GM23338 (cell line): ENCODE data around the gene BCL2. TPM values are rescaled to one million over a fixed set of nuclear protein-coding genes. Genes with fewer than 3 reads are reported as not detected.

Source experiments
- ATAC-seq: fragments of 200-7000 bp; cut with Tn5 transposase; 3 replicates; pipeline ENCODE4 v1.9.1; 2020
- DNase-seq: peaks from one replicate; pipeline ENCODE4 v3.0.0-alpha.2; 2015; ENCODE audit warnings: low spot score
- H2AFZ ChIP-seq: fragments of 200-600 bp; sonication (generic); 2 replicates; pipeline ENCODE4 v1.8.0; 2016; ENCODE audit warnings: antibody characterized with exemption, mild to moderate bottlenecking, moderate library complexity
- H3F3A ChIP-seq: fragments of 200-600 bp; sonication (generic); replicated peaks from 2 replicates; pipeline ENCODE4 v1.8.0; 2017; ENCODE audit warnings: antibody characterized with exemption, mixed run types, low read depth
- H3K27ac ChIP-seq: fragments of 200-600 bp; sonication (generic); 2 replicates; pipeline ENCODE4 v1.6.1; 2016; ENCODE audit warnings: low read depth
- H3K27me3 ChIP-seq: fragments of 200-600 bp; sonication (generic); 2 replicates; pipeline ENCODE4 v1.8.0; 2016; ENCODE audit warnings: mild to moderate bottlenecking, mixed run types, moderate library complexity; ENCODE audit not compliant: insufficient read depth
- H3K36me3 ChIP-seq: fragments of 200-600 bp; sonication (generic); 2 replicates; pipeline ENCODE4 v1.8.0; 2016; ENCODE audit warnings: mild to moderate bottlenecking; ENCODE audit not compliant: insufficient read depth
- H3K4me1 ChIP-seq: fragments of 200-600 bp; sonication (generic); 2 replicates; pipeline ENCODE4 v1.8.0; 2016; ENCODE audit warnings: mild to moderate bottlenecking, moderate library complexity; ENCODE audit not compliant: insufficient read depth
- H3K4me2 ChIP-seq: fragments of 200-600 bp; sonication (generic); 2 replicates; pipeline ENCODE4 v1.7.1; 2017; ENCODE audit warnings: mixed run types
- H3K4me3 ChIP-seq: fragments of 200-600 bp; sonication (generic); 2 replicates; pipeline ENCODE4 v1.6.1; 2016; ENCODE audit warnings: mixed run types
- H3K79me2 ChIP-seq: fragments of 200-600 bp; sonication (generic); replicated peaks from 2 replicates; pipeline ENCODE4 v1.8.0; 2017; ENCODE audit warnings: mild to moderate bottlenecking; ENCODE audit not compliant: insufficient read depth
- H3K9me2 ChIP-seq: fragments of 200-600 bp; sonication (generic); 2 replicates; pipeline ENCODE4 v1.8.0; 2017; ENCODE audit not compliant: insufficient read depth
- H4K20me1 ChIP-seq: fragments of 200-600 bp; sonication (generic); replicated peaks from 2 replicates; pipeline ENCODE4 v1.8.0; 2017; ENCODE audit warnings: mild to moderate bottlenecking; ENCODE audit not compliant: insufficient read depth
- H3K27ac Mint-ChIP-seq: 2 replicates; pipeline ENCODE4 v1.8.0; 2020; ENCODE audit warnings: inconsistent platforms, mild to moderate bottlenecking, moderate library complexity, mixed read lengths
- H3K27me3 Mint-ChIP-seq: 3 replicates; pipeline ENCODE4 v1.8.0; 2022; ENCODE audit warnings: low read depth, mild to moderate bottlenecking, moderate library complexity, mixed read lengths, inconsistent platforms; ENCODE audit not compliant: insufficient read depth, poor library complexity
- H3K36me3 Mint-ChIP-seq: 3 replicates; pipeline ENCODE4 v1.8.0; 2021; ENCODE audit warnings: low read depth, mild to moderate bottlenecking, inconsistent platforms, moderate library complexity, mixed read lengths
- H3K4me1 Mint-ChIP-seq: 3 replicates; pipeline ENCODE4 v1.8.0; 2020; ENCODE audit warnings: mild to moderate bottlenecking, inconsistent platforms, mixed read lengths
- H3K4me3 Mint-ChIP-seq: 3 replicates; pipeline ENCODE4 v1.8.0; 2021; ENCODE audit warnings: moderate library complexity, mild to moderate bottlenecking, inconsistent platforms, mixed read lengths
- H3K9me3 Mint-ChIP-seq: 3 replicates; pipeline ENCODE4 v1.8.0; 2020; ENCODE audit warnings: moderate library complexity, mild to moderate bottlenecking, inconsistent platforms, mixed read lengths
- CREB1 ChIP-seq: fragments of 250-450 bp; sonication (Bioruptor Pico); IDR thresholded peaks from 2 replicates; pipeline ENCODE4 v1.5.0; 2020; ENCODE audit warnings: low read depth, mild to moderate bottlenecking, moderate library complexity
- CTCF ChIP-seq, 2 experiments: fragments of 200-600 bp in 1 of 2; sonication (generic) in 1 of 2; conservative IDR thresholded peaks; 2 replicates each; pipeline versions ENCODE4 v1.5.1 to v1.6.1; 2016 to 2017; ENCODE audit warnings: antibody characterized with exemption in 2 of 2, low read depth in 2 of 2, mild to moderate bottlenecking in 2 of 2, moderate library complexity in 1 of 2
- EZH2 ChIP-seq: fragments of 200-600 bp; sonication (generic); IDR thresholded peaks from one replicate; pipeline ENCODE4 v1.8.0; 2017; ENCODE audit warnings: antibody characterized with exemption, mild to moderate bottlenecking, low read depth; ENCODE audit not compliant: unreplicated experiment
- EZH2phosphoT487 ChIP-seq: fragments of 200-600 bp; sonication (generic); IDR thresholded peaks from one replicate; pipeline ENCODE4 v1.8.1; 2018; ENCODE audit warnings: antibody characterized with exemption; ENCODE audit not compliant: unreplicated experiment
- JUNB ChIP-seq: IDR thresholded peaks from one replicate; pipeline ENCODE4 v1.6.1; 2016; ENCODE audit warnings: antibody characterized with exemption; ENCODE audit not compliant: unreplicated experiment
- NANOG ChIP-seq: IDR thresholded peaks from 2 replicates; pipeline ENCODE4 v1.6.1; 2016; ENCODE audit warnings: antibody characterized with exemption, borderline replicate concordance
- POLR2AphosphoS5 ChIP-seq: IDR thresholded peaks from 2 replicates; pipeline ENCODE4 v1.6.1; 2016; ENCODE audit warnings: antibody characterized with exemption, low read depth
- STAT1 ChIP-seq: IDR thresholded peaks from one replicate; pipeline ENCODE4 v1.6.1; 2016; ENCODE audit warnings: antibody characterized with exemption; ENCODE audit not compliant: unreplicated experiment
- ZNF114 ChIP-seq: fragments of 250-450 bp; sonication (Bioruptor Pico); IDR thresholded peaks from 2 replicates; pipeline ENCODE4 v1.5.0; 2020; ENCODE audit warnings: mild to moderate bottlenecking, moderate library complexity
- polyA plus RNA-seq: library from polyadenylated mRNA; unstranded; fragments of >200 nt; fragmentation: Nextera tagmentation; extraction: Ambion mirVana; gene quantifications from 2 replicates; pipeline ENCODE4 v1.2.1, GENCODE V29; 2016
- total RNA-seq: library from RNA; depleted of rRNA; stranded (reverse); fragments of >200 nt; shearing (Covaris generic); gene quantifications from 2 replicates; pipeline ENCODE4 v1.2.3, GENCODE V29; 2014
- TF ChIP-seq, protein P1 (sequence below): fragments of 250-450 bp; sonication (Bioruptor Pico); IDR thresholded peaks from 2 replicates; pipeline ENCODE4 v1.5.0; 2020; ENCODE audit warnings: mild to moderate bottlenecking, moderate library complexity
- TF ChIP-seq, protein P2 (sequence below): IDR thresholded peaks from 2 replicates; pipeline ENCODE4 v1.6.1; 2016; ENCODE audit warnings: antibody characterized with exemption

BCL2 gene
- total and polyA plus RNA-seq, 2 experiments from 2014 or later = 1.2 to 4.0 TPM

DNA sequence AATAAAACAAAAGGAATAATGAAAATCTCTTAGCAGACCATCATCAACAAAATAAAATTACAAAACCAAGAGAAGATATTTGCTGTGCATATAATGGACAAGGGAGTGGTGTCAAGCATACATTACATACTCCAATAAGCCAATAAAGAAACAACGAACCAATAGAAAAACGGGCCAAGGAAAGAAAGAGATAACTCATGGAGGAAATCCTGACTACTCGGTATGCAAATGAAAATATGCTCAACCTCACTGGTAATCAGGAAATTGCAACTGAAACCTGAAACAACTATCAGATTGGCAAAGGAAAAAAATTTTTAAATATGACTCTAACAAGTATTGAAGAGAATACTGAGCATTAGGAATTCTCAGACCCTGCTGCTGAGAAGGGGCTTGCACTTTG is 84.7 kb downstream of the BCL2 start (continued):
- no peak for TF ChIP-seq CTCF (conservative IDR thresholded peaks at IDR 0.05; ENCODE audit: low read depth in 2 of 2)
- no peak for TF ChIP-seq EZH2phosphoT487

DNA sequence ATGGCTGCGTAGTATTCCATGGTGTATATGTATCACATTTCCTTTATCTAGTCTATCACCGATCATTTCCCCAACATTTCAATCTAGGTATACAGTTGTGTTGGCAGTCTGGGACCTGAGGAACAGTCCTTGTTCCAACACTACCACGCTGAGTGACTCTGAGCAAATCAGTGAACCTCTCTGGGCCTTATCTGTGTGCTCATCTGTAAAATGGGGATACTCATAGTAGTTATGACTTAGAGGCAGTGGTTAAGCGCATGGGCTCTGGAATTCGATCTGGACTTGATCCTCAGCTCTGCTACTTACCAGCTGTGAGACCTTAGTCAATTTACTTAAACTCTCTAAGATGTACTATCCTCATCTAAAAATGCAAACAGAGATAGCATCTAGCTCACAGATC is 85.1 kb downstream of the BCL2 start:
- Mint-ChIP-seq H3K4me3 (no peak overlapping the region), H3K27ac (no peak overlapping the region), H3K9me3 (no peaks in the 10 kb centered on the region), H3K36me3 (no peaks in the 10 kb centered on the region), H3K27me3 (peaks cover 2% of the 10 kb centered on the region), H3K4me1 (peaks cover 27% of the 10 kb centered on the region)
- ATAC-seq = no peak
- Histone ChIP-seq H3K36me3 (no peaks in the 10 kb centered on the region), H3K4me2 (no peak overlapping the region), H3K9me2 (no peaks in the 10 kb centered on the region), H3K4me1 (peaks cover 23% of the 10 kb centered on the region), H4K20me1 (no peaks in the 10 kb centered on the region), H2AFZ (no peak overlapping the region), H3K79me2 (no peaks in the 10 kb centered on the region), H3K27ac (no peak overlapping the region), H3F3A (no peaks in the 10 kb centered on the region), H3K27me3 (no peaks in the 10 kb centered on the region), H3K4me3 (no peak overlapping the region)
- no peak for DNase-seq
- TF ChIP-seq, protein P1, sequence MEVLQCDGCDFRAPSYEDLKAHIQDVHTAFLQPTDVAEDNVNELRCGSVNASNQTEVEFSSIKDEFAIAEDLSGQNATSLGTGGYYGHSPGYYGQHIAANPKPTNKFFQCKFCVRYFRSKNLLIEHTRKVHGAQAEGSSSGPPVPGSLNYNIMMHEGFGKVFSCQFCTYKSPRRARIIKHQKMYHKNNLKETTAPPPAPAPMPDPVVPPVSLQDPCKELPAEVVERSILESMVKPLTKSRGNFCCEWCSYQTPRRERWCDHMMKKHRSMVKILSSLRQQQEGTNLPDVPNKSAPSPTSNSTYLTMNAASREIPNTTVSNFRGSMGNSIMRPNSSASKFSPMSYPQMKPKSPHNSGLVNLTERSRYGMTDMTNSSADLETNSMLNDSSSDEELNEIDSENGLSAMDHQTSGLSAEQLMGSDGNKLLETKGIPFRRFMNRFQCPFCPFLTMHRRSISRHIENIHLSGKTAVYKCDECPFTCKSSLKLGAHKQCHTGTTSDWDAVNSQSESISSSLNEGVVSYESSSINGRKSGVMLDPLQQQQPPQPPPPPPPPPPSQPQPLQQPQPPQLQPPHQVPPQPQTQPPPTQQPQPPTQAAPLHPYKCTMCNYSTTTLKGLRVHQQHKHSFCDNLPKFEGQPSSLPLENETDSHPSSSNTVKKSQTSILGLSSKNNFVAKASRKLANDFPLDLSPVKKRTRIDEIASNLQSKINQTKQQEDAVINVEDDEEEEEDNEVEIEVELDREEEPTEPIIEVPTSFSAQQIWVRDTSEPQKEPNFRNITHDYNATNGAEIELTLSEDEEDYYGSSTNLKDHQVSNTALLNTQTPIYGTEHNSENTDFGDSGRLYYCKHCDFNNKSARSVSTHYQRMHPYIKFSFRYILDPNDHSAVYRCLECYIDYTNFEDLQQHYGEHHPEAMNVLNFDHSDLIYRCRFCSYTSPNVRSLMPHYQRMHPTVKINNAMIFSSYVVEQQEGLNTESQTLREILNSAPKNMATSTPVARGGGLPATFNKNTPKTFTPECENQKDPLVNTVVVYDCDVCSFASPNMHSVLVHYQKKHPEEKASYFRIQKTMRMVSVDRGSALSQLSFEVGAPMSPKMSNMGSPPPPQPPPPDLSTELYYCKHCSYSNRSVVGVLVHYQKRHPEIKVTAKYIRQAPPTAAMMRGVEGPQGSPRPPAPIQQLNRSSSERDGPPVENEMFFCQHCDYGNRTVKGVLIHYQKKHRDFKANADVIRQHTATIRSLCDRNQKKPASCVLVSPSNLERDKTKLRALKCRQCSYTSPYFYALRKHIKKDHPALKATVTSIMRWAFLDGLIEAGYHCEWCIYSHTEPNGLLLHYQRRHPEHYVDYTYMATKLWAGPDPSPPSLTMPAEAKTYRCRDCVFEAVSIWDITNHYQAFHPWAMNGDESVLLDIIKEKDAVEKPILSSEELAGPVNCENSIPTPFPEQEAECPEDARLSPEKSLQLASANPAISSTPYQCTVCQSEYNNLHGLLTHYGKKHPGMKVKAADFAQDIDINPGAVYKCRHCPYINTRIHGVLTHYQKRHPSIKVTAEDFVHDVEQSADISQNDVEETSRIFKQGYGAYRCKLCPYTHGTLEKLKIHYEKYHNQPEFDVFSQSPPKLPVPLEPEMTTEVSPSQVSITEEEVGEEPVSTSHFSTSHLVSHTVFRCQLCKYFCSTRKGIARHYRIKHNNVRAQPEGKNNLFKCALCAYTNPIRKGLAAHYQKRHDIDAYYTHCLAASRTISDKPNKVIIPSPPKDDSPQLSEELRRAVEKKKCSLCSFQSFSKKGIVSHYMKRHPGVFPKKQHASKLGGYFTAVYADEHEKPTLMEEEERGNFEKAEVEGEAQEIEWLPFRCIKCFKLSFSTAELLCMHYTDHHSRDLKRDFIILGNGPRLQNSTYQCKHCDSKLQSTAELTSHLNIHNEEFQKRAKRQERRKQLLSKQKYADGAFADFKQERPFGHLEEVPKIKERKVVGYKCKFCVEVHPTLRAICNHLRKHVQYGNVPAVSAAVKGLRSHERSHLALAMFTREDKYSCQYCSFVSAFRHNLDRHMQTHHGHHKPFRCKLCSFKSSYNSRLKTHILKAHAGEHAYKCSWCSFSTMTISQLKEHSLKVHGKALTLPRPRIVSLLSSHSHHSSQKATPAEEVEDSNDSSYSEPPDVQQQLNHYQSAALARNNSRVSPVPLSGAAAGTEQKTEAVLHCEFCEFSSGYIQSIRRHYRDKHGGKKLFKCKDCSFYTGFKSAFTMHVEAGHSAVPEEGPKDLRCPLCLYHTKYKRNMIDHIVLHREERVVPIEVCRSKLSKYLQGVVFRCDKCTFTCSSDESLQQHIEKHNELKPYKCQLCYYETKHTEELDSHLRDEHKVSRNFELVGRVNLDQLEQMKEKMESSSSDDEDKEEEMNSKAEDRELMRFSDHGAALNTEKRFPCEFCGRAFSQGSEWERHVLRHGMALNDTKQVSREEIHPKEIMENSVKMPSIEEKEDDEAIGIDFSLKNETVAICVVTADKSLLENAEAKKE = no peak
- TF ChIP-seq NANOG (no peak), ZNF114 (CRISPR knock-in tag) (no peak), EZH2 (no peak), CREB1 (CRISPR knock-in tag) (no peak), JUNB (no peak), POLR2AphosphoS5 (no peak), CTCF (conservative IDR thresholded peaks at IDR 0.05; ENCODE audit: low read depth in 2 of 2) (no peak), EZH2phosphoT487 (no peak), STAT1 (no peak)
- TF ChIP-seq, protein P2, sequence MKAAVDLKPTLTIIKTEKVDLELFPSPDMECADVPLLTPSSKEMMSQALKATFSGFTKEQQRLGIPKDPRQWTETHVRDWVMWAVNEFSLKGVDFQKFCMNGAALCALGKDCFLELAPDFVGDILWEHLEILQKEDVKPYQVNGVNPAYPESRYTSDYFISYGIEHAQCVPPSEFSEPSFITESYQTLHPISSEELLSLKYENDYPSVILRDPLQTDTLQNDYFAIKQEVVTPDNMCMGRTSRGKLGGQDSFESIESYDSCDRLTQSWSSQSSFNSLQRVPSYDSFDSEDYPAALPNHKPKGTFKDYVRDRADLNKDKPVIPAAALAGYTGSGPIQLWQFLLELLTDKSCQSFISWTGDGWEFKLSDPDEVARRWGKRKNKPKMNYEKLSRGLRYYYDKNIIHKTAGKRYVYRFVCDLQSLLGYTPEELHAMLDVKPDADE = no peak
